GM21825 (cell line): ENCODE data around the gene FAM210B.
A peak's percentile ranks its signal among the peaks of the same experiment; 100 is the strongest.
"Not testable (repeated sequence)": the region's sequence is repeated elsewhere in the genome, so short reads cannot be mapped to it uniquely, and the experiment has no call there.

Source experiments
- ATAC-seq: cut with Tn5 transposase; IDR thresholded peaks from one replicate; pipeline ENCODE4 v1.9.1; 2021; ENCODE audit warnings: mild to moderate bottlenecking, moderate library complexity; ENCODE audit not compliant: unreplicated experiment

The FAM210B gene, protein sequence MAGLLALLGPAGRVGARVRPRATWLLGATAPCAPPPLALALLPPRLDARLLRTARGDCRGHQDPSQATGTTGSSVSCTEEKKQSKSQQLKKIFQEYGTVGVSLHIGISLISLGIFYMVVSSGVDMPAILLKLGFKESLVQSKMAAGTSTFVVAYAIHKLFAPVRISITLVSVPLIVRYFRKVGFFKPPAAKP

DNA sequence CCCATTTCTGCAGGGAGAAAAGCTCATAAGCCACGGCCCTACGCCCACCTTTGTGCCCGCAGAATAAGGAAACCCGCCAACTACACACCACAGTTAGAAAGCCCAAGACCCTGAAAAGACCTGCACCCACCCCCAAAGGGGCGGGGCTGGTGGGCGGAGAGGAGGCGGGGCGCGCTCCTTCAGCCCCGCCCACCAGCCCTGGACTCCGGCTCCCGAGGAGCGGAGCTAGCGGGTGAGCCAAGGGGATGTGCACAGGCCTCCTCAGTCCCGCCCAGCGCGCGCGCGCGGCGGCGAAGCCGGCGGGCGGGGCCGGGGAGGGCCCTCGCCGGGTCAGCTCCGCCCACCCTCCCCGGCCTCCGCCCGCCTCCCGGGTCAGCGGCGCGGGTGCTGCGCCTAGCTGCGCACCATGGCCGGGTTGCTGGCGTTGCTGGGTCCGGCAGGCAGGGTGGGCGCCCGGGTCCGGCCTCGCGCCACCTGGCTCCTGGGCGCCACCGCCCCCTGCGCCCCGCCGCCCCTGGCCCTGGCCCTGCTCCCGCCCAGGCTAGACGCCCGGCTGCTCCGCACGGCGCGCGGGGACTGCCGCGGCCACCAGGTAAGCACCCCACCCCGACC lies at the start of gene FAM210B:
Gene FAM210B, plus strand, starts transcription at position 375 of the 612 bp plus-strand sequence. Its CDS starts 32 bp downstream, at position 407.
- ATAC-seq: peak; percentile 99

DNA sequence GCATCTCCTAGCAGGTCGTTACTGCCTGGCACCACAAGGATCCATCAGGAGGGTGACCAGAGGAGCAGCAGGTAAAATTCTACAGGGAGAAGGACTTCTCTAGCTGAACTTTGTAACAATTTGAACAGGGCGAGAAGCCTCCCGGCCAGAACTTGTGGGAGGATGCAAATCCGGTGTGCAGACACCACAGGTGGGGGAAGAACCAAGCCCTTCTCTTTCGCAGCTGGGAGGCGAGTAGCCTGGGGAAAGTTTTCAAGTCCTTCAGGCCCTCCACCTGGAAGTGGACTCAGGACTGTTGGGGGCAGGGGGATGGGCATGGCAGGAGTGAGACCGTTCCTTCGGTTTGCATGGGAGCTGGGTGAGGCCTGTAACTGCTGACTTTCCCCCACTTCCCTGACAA lies 42.7 kb upstream of the FAM210B start:
- no peak for ATAC-seq

DNA sequence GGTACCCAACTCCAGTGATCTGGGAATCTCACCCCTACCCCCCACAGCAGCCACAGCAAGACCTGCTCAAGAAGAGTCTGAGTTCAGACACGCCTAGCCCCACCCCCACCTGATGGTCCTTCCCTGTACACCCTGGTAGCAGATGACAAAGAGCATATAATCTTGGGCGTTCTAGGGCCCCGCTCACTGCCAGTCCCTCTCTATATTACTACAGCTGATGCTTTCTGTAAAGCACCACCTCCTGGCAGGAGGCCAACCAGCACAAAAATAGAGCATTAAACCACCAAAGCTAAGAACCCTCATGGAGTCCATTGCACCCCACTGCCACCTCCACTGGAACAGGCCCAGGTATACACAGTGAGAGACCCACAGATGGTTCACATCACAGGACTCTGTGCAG lies 42.3 kb upstream of the FAM210B start:
- no peak for ATAC-seq

DNA sequence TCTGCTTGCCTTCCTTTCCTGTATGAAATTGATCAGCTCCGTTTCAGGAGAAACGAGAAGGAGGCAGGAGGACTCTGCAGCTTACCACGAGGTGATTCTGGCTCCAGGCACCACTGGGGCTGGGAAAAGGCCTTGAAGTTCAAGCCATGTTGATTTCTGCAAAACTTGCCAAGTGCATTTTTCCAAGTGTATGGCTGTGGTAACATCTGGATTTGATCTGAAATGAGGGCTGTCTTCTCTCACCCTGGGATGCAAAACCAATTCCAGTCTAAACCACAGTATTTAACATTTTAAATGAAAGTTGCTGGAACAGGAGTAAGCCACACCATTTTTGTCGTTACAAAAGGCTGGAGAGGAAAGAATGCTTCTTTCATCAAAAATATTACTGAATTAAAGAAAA lies 36.1 kb upstream of the FAM210B start:
- ATAC-seq: no peak

DNA sequence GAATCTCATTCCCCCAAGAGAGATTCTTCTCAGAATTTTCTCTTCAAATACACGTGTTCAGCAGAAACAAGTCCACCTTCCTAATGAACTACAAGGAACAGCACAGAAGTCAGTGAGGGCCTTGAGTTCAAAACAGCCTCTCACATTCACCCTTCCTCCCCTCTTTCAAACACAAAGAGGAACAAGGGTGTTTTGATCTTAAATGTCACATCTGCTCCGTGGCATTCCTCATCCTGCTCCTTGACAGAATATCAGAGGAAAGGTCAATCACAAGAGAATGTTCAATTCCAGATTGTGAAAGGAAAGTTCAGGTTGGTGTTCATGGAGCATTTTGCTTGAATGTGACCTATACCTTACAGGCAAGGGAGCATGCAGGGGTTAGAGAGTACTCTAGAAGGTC lies 35.6 kb upstream of the FAM210B start:
- no peak for ATAC-seq

DNA sequence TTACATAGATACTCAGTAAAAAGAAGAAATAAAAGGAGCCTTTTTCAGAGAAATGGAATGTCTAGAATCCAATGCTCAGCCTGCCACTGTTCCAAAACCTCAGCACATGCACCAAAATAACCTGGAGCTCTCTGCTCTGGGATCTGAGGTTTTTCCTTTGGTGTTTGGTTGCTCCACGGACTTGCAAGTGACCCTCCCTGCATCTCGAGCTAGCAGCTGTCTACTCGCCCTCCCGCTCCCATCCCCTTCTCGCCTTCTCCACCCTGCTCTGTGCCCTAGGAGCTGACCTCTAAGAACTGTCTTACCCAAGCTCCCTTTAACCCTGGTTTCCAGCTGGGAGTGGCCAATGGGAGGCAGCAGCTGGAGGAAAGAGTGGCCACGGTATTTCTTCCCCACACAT lies 35.1 kb upstream of the FAM210B start:
- ATAC-seq: no peak

DNA sequence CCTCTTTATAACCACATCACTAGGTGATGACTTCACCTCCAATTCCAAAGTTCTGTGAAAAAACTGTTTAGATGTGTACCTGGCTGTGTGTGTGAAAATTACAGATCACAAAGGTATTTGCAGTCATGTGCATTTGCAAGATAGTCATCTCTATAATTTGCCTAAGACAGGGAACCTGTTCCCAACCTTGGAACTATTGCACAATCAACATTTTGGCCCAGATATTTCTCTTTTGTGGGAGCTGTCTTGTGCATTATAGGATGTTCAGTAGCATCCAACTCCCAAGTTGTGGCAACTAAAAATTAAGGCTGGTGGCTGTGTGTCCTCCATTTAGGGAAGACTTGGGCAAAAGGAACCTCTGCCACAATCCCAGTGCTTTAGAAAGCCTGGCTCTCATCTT lies 34.0 kb upstream of the FAM210B start:
- ATAC-seq: no peak

DNA sequence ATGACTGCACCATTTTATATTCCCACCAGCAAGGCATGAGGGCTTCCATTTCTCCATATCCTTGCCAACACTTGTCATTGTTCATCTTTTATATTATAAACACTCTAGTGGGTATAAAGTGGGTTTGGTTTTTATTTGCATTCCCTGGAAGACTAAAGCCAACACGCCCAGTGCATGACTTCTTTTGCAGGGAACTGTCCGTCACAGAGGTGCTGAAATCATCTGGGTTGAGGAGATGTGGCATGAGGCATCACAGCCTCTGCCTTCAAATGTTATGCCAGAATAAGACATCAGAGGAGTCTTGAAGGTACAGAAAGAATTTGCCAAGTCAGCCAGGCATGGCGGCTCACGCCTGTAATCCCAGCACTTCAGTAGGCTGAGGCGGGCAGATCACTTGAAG lies 29.9 kb upstream of the FAM210B start:
- ATAC-seq: no peak

DNA sequence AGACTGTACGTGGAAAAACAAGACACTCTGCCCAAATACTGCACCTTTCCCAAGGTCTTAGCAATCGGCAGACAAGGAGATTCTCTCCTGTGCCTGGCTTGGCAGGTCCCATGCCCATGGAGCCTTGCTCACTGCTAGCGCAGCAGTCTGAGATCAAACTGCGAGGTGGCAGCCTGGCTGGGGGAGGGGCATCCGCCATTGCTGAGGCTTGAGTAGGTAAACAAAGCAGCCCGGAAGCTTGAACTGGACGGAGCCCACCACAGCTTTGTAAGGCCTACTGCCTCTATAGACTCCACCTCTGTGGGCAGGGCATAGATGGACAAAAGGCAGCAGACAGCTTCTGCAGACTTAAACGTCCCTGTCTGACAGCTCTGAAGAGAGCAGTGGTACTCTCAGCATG lies 22.1 kb upstream of the FAM210B start:
- not testable (repeated sequence) for ATAC-seq

DNA sequence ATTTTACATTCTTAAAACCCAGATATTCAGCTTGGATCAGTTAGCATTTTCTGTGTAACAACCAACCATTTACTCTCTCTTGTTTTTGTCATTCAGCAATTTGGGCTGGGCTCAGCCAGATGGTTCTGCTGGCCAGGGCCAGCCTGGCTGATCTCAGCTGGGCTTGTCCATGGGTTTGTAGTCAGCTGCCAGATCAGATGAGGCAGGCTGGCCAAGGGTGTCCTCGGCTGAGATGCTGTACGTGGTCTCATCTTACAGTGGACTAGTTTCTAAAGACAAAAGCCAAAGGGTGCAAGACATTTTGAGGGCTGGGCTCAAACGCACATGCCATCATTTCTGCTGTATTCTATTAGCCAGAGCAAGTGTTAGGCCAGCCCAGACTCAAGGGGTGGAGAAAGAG lies 16.0 kb upstream of the FAM210B start:
- no peak for ATAC-seq

DNA sequence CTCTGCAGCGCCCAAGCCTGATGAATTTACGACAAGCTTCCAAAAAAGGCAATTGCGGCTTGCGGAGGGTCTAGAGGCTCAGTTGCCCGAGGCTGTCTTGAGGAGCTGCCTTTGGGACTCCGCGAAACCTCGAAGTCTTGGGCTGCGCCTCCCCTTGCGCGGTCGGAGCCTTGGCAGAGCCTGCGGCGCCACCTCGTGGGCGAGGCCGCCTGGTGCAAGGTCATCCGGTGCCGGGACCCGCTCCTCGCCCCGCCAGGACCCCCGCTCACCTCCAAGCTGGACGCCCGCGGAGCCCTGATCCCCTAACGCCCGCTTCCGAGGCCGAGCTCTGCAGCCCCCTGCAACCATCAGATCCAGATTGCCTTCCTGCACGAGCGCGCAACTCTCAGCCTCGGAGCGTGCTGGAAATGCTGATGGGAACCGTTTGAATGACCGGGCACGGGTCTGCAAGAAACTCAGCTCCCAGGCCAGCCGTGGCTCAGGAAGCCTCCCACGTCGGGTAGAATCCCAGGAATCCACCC lies 14.9 kb upstream of the FAM210B start:
- ATAC-seq: no peak

DNA sequence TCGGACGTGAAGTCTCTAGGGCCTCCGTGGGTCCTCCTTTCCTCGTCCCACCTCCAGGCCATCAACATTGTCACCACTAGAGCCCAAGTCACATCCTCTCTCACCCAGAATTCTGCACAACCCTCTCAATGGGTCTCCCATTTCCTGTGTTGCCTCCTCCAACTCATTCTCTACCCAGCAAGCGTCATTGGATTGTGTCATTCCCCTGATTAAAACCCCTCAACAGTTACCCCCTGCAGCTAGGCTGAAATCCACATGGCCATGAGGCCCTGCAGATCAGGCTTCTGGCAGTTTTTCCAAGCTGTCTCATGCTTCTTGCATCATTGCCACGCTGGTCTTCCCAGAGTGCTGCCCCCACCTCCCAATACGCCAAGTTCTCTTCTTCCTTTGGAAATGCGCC lies 12.9 kb upstream of the FAM210B start:
- ATAC-seq: no peak

DNA sequence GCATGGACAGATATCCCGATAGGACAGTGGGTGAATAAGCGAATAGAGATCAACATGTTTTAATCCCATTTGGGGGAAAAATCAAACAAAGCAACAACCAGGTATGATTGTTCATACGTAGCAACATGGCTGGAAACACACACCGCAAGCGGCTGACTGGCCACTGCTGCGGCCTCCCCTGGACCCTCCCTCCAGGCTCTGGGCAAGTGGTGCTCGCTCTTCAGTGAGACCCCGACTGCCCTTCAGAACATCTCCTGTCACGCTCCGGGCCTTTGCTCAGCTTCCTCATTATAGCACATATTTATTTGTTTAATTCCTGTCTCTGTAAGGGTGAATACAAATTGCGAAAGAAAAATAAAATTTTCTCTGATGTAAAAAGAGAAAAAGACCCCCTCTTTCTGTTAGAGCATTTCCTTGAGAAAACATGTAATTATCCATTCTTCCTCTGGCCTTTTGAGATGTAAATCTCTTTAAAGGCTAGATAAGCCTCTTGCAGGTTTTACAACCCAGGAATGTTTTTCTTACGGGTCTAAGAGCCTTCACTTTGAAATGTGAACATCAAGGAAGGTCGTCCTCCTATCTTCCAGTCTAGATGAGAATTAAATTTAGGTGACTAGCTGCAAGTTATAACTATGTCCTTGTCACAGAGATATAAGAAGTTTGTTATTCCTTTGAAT lies 11.0 kb upstream of the FAM210B start:
- ATAC-seq: no peak

DNA sequence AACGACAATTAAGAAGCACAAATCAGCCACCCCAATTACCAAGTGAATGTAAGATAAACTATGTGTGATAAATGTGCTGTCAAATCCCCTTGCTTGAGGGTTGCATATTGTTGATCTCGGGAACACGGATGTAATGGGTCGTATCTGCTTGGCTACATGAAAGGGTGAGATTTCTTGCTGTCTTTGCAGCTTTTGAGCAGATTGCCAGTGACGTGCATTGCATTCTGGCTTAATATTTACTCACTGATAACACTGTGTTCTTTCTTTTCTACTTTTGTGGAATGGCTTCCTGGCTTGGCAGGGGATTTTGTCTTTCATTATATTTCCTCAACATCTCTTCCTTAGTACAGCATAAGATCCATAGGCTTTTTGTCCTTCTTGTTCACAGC lies 10.5 kb upstream of the FAM210B start:
- ATAC-seq: no peak

DNA sequence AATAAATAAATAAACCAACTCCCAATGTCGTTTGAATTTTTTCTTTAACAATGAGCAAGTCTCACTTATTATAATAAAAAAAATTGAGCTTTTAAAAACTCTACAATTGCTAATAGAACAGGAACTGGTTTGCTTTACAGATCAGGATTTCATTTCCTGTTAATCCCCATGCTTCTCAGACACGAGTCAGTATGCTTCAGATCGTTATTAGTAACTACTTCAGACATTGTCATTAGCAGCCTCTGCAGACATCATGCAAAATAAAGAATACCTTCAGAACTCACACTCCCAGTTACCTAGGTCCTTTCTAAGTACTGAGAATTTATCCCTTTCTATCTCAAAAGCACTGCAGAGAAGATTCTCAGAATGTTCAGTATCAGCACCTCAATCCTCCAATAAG lies 10.0 kb upstream of the FAM210B start:
- ATAC-seq: no peak

DNA sequence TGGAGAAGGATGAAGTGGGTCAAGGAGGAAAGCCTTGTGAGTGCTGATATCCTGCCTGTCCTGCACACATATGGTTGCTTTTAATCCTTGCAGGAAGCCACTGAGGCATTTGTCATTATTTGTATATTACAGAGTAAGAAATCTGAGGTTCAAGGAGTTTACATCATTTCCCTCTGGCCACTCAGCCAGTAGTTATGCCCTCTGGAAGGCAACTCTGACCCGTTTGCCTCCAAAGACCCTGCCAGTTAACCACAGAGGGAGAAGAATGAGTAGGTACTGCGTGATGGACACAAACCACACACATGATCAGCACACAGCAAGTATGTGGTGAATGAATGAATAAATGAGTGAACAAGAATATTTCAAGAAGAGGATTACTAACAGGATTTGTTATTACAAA lies 7.9 kb upstream of the FAM210B start:
- ATAC-seq: no peak

DNA sequence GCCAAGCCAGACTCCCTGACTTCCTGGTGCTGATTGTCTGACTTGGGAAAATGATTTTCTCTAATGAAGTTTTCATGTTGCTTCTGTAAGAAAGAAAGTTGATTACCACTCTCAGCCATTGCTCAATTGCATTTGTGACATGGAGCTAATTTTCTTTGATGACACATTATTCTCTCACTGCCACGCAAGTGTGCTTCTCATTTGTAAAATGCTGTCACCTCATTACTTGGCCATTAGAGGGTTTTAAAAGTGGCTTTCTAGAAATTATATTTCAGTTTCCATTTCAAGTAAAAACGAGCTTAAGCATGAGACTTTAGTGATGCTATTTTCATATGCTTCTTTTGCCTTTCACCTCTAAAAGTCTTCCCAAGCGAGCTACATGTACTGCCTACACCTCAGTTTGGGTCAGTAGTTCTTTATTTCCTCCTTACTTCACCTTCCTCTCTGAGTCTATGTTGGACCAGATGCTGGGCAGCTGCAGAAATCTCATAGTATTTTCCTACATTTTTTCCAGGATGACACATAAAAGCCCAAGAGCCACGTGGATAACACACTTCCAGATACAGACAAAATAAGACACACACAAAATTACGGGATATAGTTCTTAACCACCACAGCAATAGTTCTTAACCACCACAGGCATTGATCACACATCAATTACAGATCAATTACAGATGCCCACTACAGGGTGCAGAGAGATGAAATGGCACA lies 6.3 kb upstream of the FAM210B start:
- no peak for ATAC-seq

DNA sequence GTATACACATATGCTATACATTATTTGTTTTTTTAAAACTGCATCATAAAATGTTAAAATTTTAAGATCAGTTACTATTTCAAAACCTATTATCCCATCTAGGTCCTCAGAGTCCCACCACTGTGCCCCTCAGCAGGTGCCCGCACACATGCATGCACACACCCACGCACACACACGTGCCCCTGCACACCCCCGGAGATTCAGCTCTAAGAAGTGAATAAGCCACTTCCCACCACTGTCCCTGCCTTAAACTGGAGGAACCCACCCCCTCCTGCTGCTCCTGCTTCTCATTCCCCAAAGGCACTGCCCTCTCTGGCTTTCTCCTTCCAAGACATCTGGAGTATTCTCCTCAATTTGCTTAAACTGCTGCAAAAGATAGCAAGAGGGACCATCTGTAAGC lies 5.4 kb upstream of the FAM210B start:
- no peak for ATAC-seq

DNA sequence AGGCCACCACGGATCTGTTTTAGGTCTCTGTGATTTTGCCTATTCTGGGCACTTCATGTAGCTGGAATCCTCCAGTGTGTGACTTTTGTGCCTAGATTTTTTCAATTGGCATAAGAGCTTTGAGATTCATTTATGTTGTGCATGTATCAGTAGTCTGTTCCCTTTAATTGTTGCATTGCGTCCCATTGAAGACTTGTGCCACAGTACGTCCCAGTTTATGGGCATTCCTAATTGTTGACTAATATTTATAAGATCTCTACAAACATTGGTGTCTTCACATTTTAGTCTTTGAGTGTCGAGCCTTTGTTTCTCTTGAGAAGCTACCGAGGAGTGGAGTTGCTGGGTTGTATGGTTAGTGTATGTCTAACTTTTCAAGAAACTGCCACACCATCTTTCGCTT lies 704 bp upstream of the FAM210B start:
- ATAC-seq: no peak

DNA sequence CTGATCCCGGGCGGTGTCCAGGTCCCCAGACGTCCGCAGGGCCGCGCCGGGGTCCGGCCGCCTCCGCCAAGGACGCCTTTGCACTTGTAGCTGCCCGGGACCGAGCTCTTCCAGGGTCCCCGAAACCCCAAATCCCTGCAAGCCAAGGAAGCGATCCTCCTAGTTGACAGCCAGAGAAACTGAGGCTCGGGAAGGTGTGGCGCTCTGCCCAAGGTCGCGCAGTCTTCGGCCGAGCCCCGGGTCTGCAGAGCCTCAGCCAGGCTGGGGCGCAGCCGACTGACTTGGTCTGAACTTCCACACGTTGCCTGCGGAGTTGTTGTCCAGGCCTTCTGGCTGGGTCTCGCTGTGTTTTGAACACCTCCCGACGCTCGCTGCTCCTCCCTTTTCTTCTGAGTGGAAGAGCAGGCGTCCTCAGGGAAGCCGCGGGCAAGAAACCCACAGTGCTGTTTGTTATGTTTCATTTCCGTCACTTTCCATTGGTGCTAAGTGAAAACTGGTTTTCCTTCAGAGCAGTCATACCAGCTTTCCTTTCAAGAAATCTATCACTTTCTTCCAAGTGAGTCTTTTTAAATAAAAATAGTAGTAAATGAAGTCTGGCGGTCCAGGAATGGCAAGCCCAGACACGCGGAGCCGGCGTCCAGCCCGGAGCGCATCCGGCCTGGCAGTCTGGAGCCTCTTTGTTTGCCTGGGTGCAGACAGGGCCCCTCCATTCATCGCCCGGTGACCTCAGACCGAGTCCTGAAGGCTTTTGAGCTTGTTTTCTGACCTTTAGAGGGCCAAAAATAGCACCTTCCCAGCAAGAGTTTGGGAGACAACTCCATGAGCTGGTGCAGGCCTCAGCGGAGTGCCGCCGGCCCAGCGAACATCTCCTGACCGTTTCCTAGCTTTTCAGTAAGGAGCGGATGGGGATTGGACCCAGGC lies 698 bp downstream of the FAM210B start:
- ATAC-seq: no peak
